K562 (cell line): ENCODE results near the gene DEGS1. TPM values are rescaled to one million over a fixed set of nuclear protein-coding genes. Genes with fewer than 3 reads are reported as not detected.

ENCODE experiments used
- CC2D1A ChIP-seq: fragments of 450-650 bp; IDR thresholded peaks from 2 replicates; pipeline ENCODE4 v1.6.1; 2017; ENCODE audit warnings: mild to moderate bottlenecking
- EP300 ChIP-seq: IDR thresholded peaks from 2 replicates; pipeline ENCODE4 v1.6.1; 2012; ENCODE audit warnings: low read length, improper control_type of control experiment
- HOXB6 ChIP-seq: fragments of 250-450 bp; sonication (Bioruptor Pico); IDR thresholded peaks from 2 replicates; pipeline ENCODE4 v1.5.1; 2022; ENCODE audit warnings: mild to moderate bottlenecking, borderline replicate concordance
- RERE ChIP-seq: sonication (generic); formaldehyde crosslinking; IDR thresholded peaks from 2 replicates; pipeline ENCODE4 v1.8.0; 2023; ENCODE audit warnings: missing genetic modification reagents, mild to moderate bottlenecking, borderline replicate concordance
- REST ChIP-seq, 2 experiments: fragments of 450-650 bp; formaldehyde crosslinking in 1 of 2; IDR thresholded peaks; 2 replicates each; pipeline versions ENCODE4 v1.4.0 to v1.6.1; 2014 to 2020; ENCODE audit warnings: mild to moderate bottlenecking in 2 of 2, borderline replicate concordance in 1 of 2, low read depth in 1 of 2
- SAFB ChIP-seq: fragments of 200-400 bp; formaldehyde crosslinking; IDR thresholded peaks from 2 replicates; pipeline ENCODE4 v1.6.1; 2017; ENCODE audit warnings: low read depth, low read length, borderline replicate concordance
- SMC3 ChIP-seq: conservative IDR thresholded peaks from 2 replicates; pipeline ENCODE4 v1.6.1; 2011; ENCODE audit warnings: low read depth, low read length, improper control_type of control experiment; ENCODE audit not compliant: insufficient read depth
- ZNF316 ChIP-seq: fragments of 450-650 bp; IDR thresholded peaks from 2 replicates; pipeline ENCODE4 v1.6.1; 2016
- polyA plus RNA-seq, 8 experiments: library from polyadenylated mRNA; depleted of rRNA in 4 of 8; stranded (reverse) in 5 of 8; unstranded in 3 of 8; fragments of >200 nt; fragmentation: Nextera tagmentation in 2 of 8; fragmentation: Illumina TruSeq in 1 of 8; extraction: Ambion mirVana in 2 of 8; extraction: Trizol in 1 of 8; gene quantifications; 2 replicates each; pipeline versions ENCODE4 v1.2.1 to v1.2.3, GENCODE V29; 2011 to 2014; ENCODE audit warnings: inconsistent platforms in 1 of 8, missing spikeins in 1 of 8
- total RNA-seq, 7 experiments: library from RNA; depleted of rRNA in 6 of 7; stranded (reverse); fragments of >200 nt in 6 of 7; fragmentation: Illumina TruSeq in 2 of 7; extraction: Trizol in 2 of 7; gene quantifications; 2 replicates each; pipeline versions ENCODE4 v1.2.1 to v1.2.3, GENCODE V29; 2011 to 2021; ENCODE audit warnings: low replicate concordance in 1 of 7

The DEGS1 gene
- total and polyA plus RNA-seq, 9 of the 15 experiments (the other 6 are each of a cell fraction or from before 2014, with no cell fraction given): 12.3 to 95.0 (median 38.8) TPM

GRCh38 chr1:224151117-224151516 is 31.9 kb upstream of the DEGS1 start (continued):
- TF ChIP-seq REST (IDR thresholded peaks at IDR 0.05; ENCODE audit: borderline replicate concordance) (no peak), REST (CRISPR knock-in tag; IDR thresholded peaks at IDR 0.05; ENCODE audit: low read depth) (no peak), RERE (no peak), SMC3 (no peak), SAFB (no peak), ZNF316 (peak; percentile 28; the same call in 1 of the 2 replicates), CC2D1A (no peak), HOXB6 (CRISPR knock-in tag) (no peak), EP300 (no peak)
- TF ChIP-seq, all 486 proteins: peak for 3
